ENCODE measurements around the gene RRP8.

The RRP8 gene

GRCh38 chr11:6603287-6604080, at the start of gene RRP8, which contains the start of gene ILK:
Gene RRP8 (minus strand): TSS chr11:6603616. CDS start chr11:6603502, 114 bp downstream.
Gene ILK (plus strand): TSS chr11:6603774. CDS start chr11:6604272, 498 bp downstream.
- in situ Hi-C loops (cut with MboI; ENCODE audit: low sequenced_read_pairs): no loop called here

DNA sequence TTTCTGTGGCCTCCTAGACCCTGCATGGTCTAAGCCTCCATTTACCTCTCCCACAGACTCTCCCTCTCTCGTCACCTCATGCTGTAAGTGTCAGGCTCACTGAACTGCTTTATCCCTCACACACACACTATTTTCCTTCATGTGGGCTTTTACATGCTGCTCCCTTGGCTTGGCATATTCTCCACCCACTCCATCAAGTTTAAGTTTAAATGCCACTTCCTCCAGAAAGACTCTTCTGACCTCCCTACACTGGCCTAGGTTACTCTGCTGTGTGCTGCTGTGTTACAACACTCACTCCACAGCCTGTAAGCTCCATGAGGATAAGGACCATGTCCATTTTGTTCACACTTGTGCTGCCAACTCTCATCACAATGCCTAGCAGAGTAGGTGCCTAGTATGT, 49.7 kb upstream of the RRP8 start:
- in situ Hi-C loops (cut with MboI; ENCODE audit: low sequenced_read_pairs): no loop called here

- in situ Hi-C loops (cut with MboI; ENCODE audit: low sequenced_read_pairs): no loop called here
Observed at GRCh38 chr11:6652182-6652581, 48.8 kb upstream of the RRP8 start.

GRCh38 chr11:6650980-6651379, 47.6 kb upstream of the RRP8 start:
- in situ Hi-C loops (cut with MboI; ENCODE audit: low sequenced_read_pairs): no loop called here

GRCh38 chr11:6650104-6650503, 46.7 kb upstream of the RRP8 start:
- in situ Hi-C loops (cut with MboI; ENCODE audit: low sequenced_read_pairs): no loop called here

DNA sequence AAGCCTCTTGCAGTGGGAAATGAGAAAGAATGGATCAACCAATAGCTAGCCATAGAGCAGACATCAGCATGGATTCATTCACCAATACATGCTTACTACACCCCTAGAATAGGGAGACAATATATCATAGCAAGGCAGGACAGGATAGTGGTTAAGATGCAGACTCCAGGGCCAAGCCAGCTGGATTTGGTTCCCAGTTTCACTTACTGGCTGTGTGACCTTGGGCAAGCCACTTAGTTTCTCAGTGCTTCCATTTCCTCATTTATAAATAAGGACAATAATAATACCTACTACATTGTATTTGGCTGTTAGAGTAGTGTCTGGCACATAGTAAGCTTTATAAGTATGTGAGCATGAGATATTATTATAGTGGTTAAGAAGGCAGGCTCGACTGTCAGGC, 45.1 kb upstream of the RRP8 start:
- in situ Hi-C loops (cut with MboI; ENCODE audit: low sequenced_read_pairs): no loop called here

- in situ Hi-C loops (cut with MboI; ENCODE audit: low sequenced_read_pairs): no loop called here
Observed at GRCh38 chr11:6647836-6648235, 44.4 kb upstream of the RRP8 start.

DNA sequence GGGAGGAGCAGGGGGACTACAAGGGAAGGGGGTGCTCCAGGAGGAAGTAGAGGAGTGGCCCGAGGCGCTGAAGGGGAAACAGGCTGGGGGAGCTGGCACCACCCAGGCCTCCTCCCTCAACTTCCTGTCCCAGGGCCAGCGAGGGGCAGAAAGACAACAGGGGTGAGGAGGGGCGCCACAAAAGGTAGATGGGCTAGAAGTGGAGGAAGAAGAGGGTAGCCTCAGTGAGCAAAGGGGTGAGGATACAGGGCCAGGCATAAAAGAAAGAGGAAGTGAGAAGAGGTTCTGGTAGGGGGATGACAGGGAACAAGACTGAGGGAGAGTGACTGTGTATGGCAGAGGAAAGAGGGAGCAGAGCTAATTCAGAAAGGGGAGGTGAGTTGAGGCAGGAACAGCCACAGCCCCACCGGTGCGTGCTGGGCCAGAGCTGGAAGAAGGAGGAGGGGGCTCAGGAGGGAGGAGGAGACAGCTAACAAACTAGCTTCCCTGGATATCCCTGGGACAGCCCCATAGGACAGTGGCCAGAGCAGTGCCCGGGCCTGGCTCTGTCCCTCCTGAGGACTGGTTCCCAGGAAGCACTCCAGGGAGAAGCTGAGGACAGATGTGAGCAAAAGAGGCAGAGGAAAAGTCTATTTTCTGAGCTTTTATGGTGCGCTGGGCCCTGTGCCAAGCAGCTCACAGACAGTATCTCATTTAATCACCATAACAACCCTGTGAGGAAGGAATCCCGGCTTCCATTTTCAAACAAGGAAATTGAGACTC, 43.7 kb upstream of the RRP8 start:
- in situ Hi-C loops (cut with MboI; ENCODE audit: low sequenced_read_pairs): no loop called here

GRCh38 chr11:6646576-6646917, 43.1 kb upstream of the RRP8 start:
- in situ Hi-C loops (cut with MboI; ENCODE audit: low sequenced_read_pairs): no loop called here

- in situ Hi-C loops (cut with MboI; ENCODE audit: low sequenced_read_pairs): no loop called here
Observed at GRCh38 chr11:6646071-6646470, 42.7 kb upstream of the RRP8 start.

GRCh38 chr11:6642957-6643356, 39.5 kb upstream of the RRP8 start:
- in situ Hi-C loops (cut with MboI; ENCODE audit: low sequenced_read_pairs): no loop called here

- in situ Hi-C loops (cut with MboI; ENCODE audit: low sequenced_read_pairs): no loop called here
Observed at GRCh38 chr11:6640985-6641701, 37.7 kb upstream of the RRP8 start.

DNA sequence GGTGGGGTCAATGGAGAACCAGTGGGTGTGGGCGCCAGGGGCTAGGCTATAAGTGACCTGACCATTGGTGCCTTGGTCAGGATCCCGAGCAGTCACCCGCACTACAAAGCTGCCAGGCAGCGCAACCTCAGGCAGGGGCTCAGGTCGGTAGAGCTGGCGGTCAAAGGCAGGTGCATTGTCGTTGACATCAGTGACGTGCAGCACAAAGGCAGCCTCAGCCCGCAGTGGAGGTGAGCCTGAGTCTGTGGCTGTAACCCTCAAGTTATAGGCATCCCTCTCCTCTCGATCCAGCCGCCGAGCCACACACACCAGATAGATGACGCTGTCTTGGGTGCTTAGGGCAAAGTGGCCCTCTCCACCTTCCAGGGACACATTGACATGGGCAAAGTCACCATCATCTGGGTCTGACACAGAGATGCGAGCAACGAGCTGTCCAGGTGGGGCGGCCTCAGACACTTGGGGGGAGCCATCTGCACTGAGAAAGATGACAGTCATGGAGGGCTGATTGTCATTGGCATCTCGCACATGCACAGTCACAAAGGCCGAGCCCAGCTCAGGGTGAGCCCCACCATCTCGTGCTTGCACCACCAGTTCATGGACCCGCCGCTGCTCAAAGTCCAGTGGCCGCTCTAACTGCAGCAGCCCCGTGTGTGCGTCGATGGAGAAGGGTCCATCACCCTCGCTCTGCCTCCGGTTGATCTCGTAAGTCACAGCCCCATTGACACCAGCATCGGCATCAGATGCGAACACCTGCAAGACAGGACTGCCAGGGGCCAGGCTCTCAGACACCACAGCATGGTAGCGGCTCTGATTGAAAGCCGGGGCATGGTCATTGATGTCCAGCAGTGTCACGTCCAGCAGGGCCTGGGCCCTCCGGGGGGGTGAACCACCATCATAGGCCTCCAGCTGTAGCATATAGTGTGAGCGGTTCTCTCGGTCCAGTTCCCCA, 36.9 kb upstream of the RRP8 start:
- in situ Hi-C loops (cut with MboI; ENCODE audit: low sequenced_read_pairs): no loop called here

DNA sequence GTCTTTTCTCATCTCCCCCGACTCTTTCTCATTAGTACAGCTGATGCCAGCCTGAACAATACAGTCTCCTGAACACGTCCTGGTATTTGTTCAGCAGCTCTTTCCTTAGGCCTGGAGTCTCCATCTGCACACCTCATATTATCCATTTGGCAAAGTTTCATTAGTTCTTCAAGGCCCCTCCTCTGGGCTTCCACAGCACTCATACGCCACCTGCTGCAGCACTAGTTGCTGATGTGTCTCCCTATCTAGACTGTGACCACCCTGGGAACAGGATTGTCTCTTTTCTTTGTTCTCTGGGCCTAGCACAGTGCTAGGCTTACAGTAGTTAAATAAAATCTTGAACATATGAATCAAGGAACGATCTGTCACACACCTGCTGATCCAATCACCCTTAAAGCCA, 35.0 kb upstream of the RRP8 start:
- in situ Hi-C loops (cut with MboI; ENCODE audit: low sequenced_read_pairs): no loop called here

DNA sequence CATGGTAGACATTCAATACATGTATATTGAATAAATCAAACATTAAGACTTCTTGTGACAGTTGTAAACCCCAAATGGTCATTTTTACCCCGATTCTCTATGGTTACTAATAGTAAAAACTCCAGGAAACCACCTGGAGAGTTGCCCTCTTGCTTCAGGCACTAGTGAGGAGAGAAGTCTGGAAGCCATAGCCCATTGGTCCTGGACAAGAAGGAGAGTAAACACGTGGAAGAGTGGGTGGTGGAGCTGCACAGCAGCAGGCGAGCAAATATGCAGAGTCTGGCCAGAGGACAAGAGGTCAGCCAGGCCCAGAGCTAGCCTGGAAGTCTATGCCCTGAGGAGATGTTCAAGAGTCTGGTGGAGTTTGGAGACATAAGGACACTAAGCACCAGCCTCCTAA, 34.5 kb upstream of the RRP8 start:
- in situ Hi-C loops (cut with MboI; ENCODE audit: low sequenced_read_pairs): no loop called here

DNA sequence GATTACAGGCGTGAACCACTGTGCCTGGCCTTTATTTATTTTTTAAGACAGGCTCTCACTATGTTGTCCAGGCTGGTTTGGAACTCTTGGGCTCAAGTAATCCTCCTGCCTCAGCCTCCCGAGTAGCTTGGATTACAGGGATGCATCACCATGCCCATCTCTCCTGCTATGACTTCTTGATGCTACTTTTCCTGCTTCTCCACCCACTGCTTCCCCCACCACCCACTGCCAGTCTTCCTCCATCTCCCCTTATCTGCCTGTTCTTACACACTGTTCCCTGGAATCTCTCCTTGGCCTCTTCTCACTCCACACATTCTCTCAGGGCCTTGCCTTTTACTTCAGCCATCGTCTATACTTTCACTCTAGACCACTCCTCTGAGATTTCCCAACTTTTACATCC, 33.1 kb upstream of the RRP8 start:
- in situ Hi-C loops (cut with MboI; ENCODE audit: low sequenced_read_pairs): no loop called here

DNA sequence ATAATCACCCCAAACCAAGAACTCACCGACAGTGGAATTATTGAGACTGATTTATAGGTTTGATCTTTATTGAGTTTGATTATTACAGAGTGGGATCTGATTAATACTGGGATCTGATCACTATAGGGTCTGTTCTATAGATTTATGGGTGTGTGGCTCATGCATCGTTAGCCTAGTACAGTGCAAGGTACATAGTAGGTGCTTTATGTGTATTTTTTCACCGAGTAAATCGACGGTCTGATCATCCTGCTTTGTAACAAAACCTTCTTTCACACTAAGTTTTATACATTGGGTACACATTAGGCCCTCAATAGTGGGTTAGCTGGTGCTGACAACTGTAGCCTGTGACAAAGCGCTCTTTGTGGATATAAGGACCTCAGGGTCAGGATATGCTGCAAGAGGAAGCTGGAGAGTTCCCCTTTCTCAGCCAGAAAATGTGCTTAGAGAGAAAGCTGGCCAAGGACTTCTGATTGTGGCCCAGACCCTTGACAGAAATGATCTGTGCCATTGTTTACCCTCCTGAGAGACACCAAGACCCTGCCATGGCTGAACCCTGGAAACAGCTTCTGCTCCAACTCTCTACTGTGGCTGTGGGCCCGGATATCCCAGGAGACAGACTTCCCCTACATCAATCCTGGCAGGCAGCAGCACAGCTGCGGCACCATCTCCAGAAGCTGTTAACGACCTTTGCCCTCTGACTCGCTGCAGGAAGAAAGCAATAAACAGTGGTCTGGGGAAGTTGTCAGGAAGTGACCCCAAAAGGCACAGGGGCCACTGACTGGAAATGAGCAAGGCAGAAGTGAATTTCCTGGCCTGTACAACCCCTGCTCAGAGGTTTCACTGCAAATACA, 31.9 kb upstream of the RRP8 start:
- in situ Hi-C loops (cut with MboI; ENCODE audit: low sequenced_read_pairs): no loop called here

GRCh38 chr11:6634534-6634933, 31.1 kb upstream of the RRP8 start:
- in situ Hi-C loops (cut with MboI; ENCODE audit: low sequenced_read_pairs): no loop called here

All from HL-60/S4 treated with retinoic acid at 250 ng/mL for 4 days and 3 days (cell line).